Measurements from ENCODE around the gene OSBPL3. TPM values are rescaled to one million over a fixed set of nuclear protein-coding genes. Genes with fewer than 3 reads are reported as not detected.
A peak's percentile ranks its signal among the peaks of the same experiment; 100 is the strongest.

OSBPL3 gene
- total RNA-seq, 1 experiment from 2014 or later = 11.6 TPM

DNA sequence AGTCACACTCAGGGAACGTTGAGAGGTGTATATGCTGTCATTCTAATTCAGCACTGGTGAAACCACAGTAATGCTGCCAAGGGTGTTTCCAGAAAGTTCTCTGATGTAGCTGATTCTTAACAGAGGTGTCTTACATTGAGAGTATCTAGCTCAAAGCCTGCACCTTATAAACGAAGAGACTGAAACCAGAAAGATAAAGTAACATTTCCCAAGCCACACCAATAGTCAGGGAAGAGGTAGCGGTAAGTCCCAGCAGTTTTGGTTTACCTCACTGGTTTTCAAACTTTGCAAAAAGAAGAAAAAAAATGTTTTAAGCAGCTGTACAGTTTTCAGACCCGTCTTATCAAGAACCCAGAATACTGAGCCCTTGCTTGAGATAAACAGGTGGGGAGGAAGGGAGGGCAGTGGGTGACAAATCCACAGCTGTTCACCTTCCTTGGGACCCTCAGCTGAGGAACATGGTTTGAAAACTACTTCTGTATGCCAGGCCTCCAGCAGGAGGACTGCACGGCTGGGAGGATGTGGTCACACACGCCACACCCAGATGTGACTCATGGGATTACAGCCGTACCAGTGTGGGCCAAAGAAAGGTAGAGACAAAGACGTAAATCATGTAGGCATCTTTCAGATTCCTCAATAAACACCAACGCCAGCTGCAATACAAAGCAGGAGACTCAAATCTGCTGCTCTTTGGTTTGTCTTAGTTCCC lies 158.8 kb downstream of the OSBPL3 start:
- TF ChIP-seq EZH2phosphoT487 (IDR thresholded peaks at IDR 0.05; ENCODE audit: borderline replicate concordance, low read length) = no peak
- TF ChIP-seq CTCF (conservative IDR thresholded peaks at IDR 0.05; ENCODE audit: low read depth, low read length) = 0 out of 2 replicates have a peak, but pooled peaks have one; percentile 14
- Histone ChIP-seq H2AFZ (ENCODE audit: low read length) (no peak overlapping the region), H3K4me2 (ENCODE audit: low read length) (peak overlapping the region; percentile 80), H3K36me3 (ENCODE audit: low read depth, low read length) (no peaks in the 10 kb centered on the region; the same call in 1 of the 2 replicates), H3K4me3 (ENCODE audit: low read length) (peak overlapping the region; percentile 46), H3K9me3 (ENCODE audit: low read length) (no peaks in the 10 kb centered on the region), H3K27me3 (ENCODE audit: low read length) (no peaks in the 10 kb centered on the region), H4K20me1 (ENCODE audit: low read length) (no peaks in the 10 kb centered on the region), H3K27ac (ENCODE audit: low read length) (peak overlapping the region; percentile 97), H3K79me2 (ENCODE audit: low read length) (no peaks in the 10 kb centered on the region), H3K9ac (ENCODE audit: low read length) (peak overlapping the region; percentile 75), H3F3A (ENCODE audit: low read length, unreplicated experiment) (peaks cover 6% of the 10 kb centered on the region), H3K4me1 (ENCODE audit: insufficient read depth, low read length) (peaks cover 50% of the 10 kb centered on the region), H3K9me2 (replicated peaks; ENCODE audit: low read length) (no peaks in the 10 kb centered on the region)
- POLR2A ChIA-PET (ENCODE audit: unreplicated experiment) = interaction anchor here (1.0 kb wide), 1 partner anchor 158 kb away, joined by 8 read pairs; no protein-coding TSS in a partner anchor
- DNase-seq = peak; percentile 96
- TSS peak; percentile 94 for BruUV-seq (replicated peaks)
- intact Hi-C loops (cut with micrococcal nuclease) = loop anchor here (1.0 to 10.0 kb wide), 6 partner anchors 62 to 1486 kb away; no protein-coding TSS in a partner anchor
- peak; percentile 79 for ATAC-seq
- CTCF ChIA-PET = interaction anchor here (0.6 to 3.0 kb wide), 10 partner anchors 9 to 278 kb away, joined by 3 to 11 read pairs (median 4); partner anchors contain the start of gene OSBPL3

DNA sequence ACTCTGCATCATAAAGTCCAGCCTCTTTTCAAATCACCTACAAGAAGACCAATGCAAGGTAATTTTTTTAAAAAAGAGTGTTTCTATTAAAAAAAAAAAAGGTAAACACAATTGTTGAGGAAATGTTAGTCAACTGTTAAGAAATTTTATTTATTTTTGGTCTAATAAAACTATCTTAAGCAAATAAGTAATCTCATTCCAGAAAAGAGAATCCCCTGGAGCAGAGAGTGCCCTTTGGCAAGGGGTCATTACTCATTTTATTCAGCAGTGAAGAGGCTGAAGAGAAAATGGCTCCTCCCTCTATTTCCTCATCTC lies 159.3 kb downstream of the OSBPL3 start:
- ATAC-seq = no peak; the same call in 1 of the 2 replicates
- POLR2A ChIA-PET (ENCODE audit: unreplicated experiment) = interaction anchor here (1.0 kb wide), 1 partner anchor 158 kb away, joined by 8 read pairs; no protein-coding TSS in a partner anchor
- H3K4me2 ChIP-seq (ENCODE audit: low read length) = peak overlapping the region; percentile 80
- H3K9me2 ChIP-seq (replicated peaks; ENCODE audit: low read length) = no peaks in the 10 kb centered on the region
- no peaks in the 10 kb centered on the region; the same call in 1 of the 2 replicates for H3K36me3 ChIP-seq (ENCODE audit: low read depth, low read length)
- no peaks in the 10 kb centered on the region for H3K27me3 ChIP-seq (ENCODE audit: low read length)
- TF ChIP-seq CTCF (conservative IDR thresholded peaks at IDR 0.05; ENCODE audit: low read depth, low read length) (no peak), EZH2 (IDR thresholded peaks at IDR 0.05; ENCODE audit: low read length, unreplicated experiment) (no peak), EZH2phosphoT487 (IDR thresholded peaks at IDR 0.05; ENCODE audit: borderline replicate concordance, low read length) (no peak)
- peak overlapping the region; percentile 97 for H3K27ac ChIP-seq (ENCODE audit: low read length)
- H3K79me2 ChIP-seq (ENCODE audit: low read length) = no peaks in the 10 kb centered on the region
- peaks cover 3% of the 10 kb centered on the region for H3F3A ChIP-seq (ENCODE audit: low read length, unreplicated experiment)
- DNase-seq = peak; percentile 98
- H3K9me3 ChIP-seq (ENCODE audit: low read length) = no peaks in the 10 kb centered on the region
- peak overlapping the region; percentile 75 for H3K9ac ChIP-seq (ENCODE audit: low read length)
- peaks cover 45% of the 10 kb centered on the region for H3K4me1 ChIP-seq (ENCODE audit: insufficient read depth, low read length)
- intact Hi-C loops (cut with micrococcal nuclease) = loop anchor here (1.0 to 10.0 kb wide), 10 partner anchors 62 to 1486 kb away; partner anchors contain the start of gene OSBPL3
- BruUV-seq (replicated peaks) = no TSS peak
- CTCF ChIA-PET = interaction anchor here (0.7 to 3.0 kb wide), 6 partner anchors 8 to 277 kb away, joined by 3 to 11 read pairs (median 6); partner anchors contain the start of gene OSBPL3
- H3K4me3 ChIP-seq (ENCODE audit: low read length) = peak overlapping the region; percentile 46; the same call in 1 of the 2 replicates
- no peaks in the 10 kb centered on the region for H4K20me1 ChIP-seq (ENCODE audit: low read length)
- no peak overlapping the region for H2AFZ ChIP-seq (ENCODE audit: low read length)
